Hematopoietic multipotent progenitor cell treated with erythropoietin and hydrocortisone succinate and interleukin-3 and kit ligand, for 15 days (in vitro differentiated cells): ENCODE results near the gene PPP1R9A.

Experiments
- DNase-seq: peaks from one replicate; pipeline ENCODE4 v3.0.0-alpha.2; 2015; ENCODE audit warnings: low spot score

PPP1R9A gene

DNA sequence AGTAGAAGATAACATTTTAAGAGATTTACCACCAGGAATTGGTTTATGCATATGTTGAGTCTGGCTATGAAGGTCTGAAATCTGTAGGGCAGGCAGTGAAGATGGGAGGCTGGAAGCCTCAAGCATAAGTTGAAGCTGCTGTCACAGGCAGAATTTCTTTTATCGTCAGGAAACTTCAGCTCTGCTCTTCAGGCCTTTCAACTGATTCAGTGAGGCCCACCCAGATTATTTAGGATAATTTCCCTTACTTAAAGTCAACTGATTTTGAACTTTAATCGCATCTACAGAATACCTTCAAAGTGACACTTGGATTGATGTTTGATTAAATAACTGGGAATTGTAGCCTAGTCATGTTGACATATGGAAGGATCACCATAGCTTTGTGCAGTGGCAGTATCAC is 190.5 kb downstream of the PPP1R9A start:
- DNase-seq = no peak

- DNase-seq = no peak
These were observed 191.7 kb downstream of the PPP1R9A start for GRCh38 chr7:95099106-95099505.

DNA sequence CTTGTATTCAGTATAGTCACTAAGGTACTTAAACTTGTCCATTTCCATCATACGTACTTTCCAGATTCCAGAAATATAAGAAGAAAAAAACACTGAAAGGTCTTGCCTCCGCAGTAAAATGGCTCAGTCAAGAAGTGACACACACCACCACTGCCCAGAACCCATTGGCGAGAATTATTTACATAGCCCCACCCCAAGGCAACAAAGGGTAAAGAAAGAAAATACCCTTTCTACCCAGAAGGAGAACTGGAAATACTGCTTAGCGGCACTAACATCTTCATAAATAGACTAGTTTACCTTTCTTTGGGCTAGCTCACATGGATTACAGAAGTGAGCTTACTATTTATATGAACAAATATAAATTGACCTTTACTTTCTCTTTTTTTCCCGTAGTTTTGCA is 194.0 kb downstream of the PPP1R9A start:
- no peak for DNase-seq

- no peak for DNase-seq
These were observed 195.3 kb downstream of the PPP1R9A start for GRCh38 chr7:95102662-95103061.

DNA sequence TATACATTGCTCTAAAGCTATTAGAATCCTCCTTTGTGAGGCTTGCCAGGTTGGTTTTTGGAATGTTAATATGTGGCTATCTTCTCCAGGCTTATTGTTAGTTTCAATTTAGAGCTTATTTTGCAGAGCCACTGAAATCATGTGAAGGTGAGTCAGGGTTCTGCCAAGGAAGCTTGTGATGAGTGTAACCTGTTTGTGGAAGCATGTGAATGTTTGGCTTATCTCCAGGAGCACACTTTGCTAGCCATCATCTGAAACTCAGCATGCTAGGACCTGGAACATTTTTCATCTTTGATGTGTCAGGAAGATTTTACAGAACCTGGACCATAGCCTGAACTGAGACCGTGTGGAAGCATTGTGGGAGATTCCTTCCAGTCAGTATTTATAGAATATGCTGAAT is 197.3 kb downstream of the PPP1R9A start:
- no peak for DNase-seq

- no peak for DNase-seq
These were observed 198.2 kb downstream of the PPP1R9A start for GRCh38 chr7:95105627-95106026.

- DNase-seq = no peak
These were observed 199.0 kb downstream of the PPP1R9A start for GRCh38 chr7:95106401-95106800.

DNA sequence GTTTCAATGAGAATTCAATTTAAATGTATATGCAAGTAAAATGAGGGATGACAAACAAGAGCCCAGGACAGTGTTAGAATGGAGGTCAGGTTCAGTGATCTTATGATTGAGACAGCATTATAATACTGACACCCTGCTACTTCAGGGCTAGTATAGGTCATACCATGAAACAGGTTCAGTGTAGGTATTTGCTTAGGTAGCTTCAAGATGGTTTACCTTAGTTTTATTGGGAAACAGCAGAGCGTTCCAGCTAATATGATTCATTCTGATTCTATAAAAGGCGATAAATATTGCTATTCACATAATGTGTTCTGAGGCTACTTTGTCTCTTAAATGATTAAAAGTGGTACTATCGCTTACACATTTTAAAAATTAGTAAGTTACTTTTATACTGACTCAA is 203.3 kb downstream of the PPP1R9A start:
- no peak for DNase-seq

- no peak for DNase-seq
These were observed 206.2 kb downstream of the PPP1R9A start for GRCh38 chr7:95113590-95113989.

- no peak for DNase-seq
These were observed 218.8 kb downstream of the PPP1R9A start for GRCh38 chr7:95126053-95126709.

DNA sequence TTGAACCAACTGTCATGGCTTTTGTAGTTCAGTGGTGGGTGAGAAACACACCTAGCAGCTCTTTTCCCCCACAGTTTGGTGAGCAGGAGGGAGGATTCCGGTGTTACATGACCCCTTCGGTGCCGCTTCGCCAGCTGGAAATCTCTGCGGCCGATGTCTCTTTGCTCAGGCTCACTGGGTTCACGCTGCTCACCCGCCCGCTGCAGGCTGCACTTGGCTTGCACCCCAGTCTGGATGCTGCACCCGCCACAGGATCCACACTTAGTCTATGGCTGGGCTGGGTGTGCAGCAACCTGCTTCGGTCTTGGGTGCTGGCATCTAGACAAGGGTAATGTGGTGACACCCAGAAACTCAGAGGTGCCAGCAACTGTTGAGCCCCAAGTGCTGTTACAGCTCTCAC is 225.1 kb downstream of the PPP1R9A start:
- DNase-seq = no peak

DNA sequence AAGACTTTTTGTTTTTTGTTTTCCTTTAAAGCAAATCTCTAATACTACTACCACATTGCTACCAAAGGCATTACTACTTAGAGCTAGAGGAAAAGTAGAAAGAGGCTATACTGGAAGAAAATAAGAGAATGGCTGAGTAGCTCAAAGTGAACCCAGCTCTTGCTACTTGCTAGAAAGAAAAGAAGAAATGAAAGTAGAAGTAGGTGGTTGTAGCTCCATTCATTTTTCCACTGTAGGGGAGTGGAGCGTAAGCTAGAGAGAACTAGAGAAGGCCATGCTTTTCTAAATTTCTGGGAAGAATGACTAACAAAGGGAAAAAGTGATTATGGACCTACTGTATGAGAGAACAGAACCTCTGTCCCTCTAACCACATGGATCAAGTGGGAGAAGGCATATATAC is 232.5 kb downstream of the PPP1R9A start:
- no peak for DNase-seq

- DNase-seq = no peak
These were observed 234.4 kb downstream of the PPP1R9A start for GRCh38 chr7:95141755-95142154.

DNA sequence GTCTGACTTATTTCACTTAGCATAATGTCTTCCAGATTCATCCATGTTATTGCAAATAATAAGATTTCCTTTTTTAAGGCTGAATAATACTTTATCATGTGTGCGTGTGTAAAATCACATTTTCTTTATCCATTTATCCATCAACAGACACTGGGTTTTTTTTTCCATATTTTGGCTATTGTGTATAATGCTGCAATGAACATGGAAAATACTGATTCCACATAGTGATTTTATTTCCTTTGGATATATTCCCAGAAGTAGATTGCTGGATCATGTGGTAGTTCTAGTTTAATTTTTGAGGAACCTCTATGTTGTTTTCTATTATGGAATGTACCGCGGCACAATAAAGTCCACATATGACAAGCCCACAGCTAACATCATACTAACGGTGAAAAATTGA is 236.9 kb downstream of the PPP1R9A start:
- DNase-seq = no peak

DNA sequence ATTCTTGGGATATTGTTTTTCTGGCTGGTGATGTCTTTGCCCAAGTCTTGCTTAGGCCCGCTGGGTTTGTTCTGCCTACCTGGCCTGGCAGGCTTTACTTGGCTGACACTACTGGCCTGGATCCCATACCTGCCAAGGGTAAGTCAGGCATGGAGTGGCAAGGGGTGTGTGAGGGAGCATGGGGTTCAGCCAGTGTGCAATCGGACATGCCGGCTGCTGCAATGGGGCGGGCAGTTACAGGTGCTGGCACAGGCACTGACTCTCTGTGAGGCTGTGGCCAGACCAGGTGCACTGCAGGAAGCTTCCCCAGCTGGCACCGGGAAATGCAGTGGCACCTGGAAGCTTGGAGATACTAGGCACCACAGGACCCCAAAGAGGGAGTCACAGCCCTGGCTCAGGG is 248.6 kb downstream of the PPP1R9A start:
- DNase-seq = no peak

DNA sequence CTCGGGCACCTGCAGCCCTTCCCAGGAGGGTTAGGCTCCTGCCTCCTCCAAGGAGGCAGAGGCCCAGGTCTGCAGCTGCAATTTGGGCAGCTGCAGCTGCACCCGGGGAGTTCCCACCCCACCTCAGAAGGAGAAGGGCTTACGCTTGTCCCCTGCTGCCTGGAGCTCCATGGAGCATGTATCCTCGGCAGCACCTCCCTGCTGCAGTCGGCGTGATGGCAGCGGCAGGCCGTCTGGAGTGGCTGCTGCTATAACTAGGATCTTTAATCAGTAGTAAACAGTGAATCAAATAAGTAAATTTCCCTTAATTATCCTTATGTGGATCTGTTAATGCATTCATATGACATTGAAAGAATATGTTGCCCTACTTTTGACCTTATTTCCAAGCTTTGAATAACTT is 250.0 kb downstream of the PPP1R9A start:
- DNase-seq = no peak

DNA sequence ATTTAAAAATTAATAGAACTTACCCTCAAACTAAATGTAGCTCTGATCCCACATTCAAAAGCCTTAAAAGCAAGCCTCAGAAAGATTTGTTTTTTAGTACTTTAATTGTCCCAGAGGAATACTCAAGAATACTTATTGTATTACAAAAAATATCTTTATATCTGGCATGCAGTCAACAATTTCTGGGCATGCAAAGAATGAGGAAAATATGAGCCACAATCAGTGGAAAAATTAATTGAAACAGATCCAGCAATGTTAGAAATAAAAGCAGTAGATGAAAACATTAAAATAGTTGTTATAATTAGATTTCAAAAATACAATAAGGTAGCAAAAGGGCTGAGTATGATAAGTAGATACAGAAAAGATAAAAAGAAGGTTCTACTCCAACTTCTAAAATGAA is 262.3 kb downstream of the PPP1R9A start:
- no peak for DNase-seq

GRCh38 chr7:95172420-95172819 is 265.0 kb downstream of the PPP1R9A start:
- DNase-seq = no peak

DNA sequence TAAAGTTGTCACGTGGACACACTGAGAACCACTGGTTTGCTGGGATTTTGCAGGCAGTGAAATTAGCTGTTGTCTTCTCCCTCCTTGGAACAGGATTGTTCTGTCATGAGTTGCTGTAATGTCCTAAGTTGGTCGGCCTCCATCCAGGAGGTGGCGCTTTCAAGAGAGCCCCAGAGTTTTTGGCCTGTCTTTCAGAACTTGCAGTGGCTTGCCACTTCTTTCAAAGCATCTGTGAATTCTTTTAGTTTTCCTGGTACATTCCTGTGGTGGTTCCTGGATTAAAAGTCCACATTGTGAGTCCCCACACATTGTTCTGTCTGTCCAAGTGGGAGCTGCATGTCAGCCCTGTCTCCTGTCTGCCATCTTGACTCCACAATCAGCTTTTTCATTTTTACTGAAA is 283.1 kb downstream of the PPP1R9A start:
- DNase-seq = no peak

GRCh38 chr7:95191795-95192194 is 284.4 kb downstream of the PPP1R9A start:
- DNase-seq = no peak

DNA sequence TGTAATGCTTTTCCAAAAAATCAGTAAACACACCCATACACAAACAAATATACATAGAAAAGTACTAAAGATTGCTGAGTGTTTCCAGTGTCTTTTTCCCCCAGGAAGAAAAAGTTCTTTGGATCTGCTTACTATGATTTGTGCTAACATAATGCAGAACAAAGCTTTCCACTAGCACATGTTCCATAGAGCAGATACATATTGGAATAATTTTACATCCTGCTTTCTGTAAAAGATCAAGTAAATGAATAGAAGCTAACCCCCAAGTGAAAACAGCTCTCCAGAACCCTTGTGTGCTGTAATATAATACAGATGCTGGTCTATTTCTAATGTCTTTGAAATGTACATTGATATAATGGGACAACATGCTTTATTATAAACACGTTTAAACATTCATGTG is 291.5 kb downstream of the PPP1R9A start:
- no peak for DNase-seq

- no peak for DNase-seq
These were observed 292.6 kb downstream of the PPP1R9A start for GRCh38 chr7:95199779-95200558.

DNA sequence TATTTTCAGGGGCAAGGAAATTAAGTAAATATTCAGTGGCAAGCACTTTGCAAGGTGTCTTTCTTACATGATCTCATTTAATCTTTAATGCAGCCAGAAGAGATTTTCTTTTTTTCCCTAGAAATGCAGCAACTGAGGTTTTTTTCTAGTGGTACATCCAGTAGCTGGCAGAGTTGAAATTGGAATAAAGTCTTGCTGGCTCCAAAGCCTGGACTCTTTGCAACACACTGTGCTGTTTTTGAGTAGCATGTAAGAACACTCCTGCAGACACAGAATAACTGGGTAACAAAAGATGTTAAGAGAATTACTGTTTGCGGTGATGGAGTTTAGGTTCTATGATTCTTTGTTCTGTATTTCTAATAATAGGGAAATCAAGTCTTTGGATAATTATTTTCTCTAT is 293.3 kb downstream of the PPP1R9A start:
- no peak for DNase-seq

DNA sequence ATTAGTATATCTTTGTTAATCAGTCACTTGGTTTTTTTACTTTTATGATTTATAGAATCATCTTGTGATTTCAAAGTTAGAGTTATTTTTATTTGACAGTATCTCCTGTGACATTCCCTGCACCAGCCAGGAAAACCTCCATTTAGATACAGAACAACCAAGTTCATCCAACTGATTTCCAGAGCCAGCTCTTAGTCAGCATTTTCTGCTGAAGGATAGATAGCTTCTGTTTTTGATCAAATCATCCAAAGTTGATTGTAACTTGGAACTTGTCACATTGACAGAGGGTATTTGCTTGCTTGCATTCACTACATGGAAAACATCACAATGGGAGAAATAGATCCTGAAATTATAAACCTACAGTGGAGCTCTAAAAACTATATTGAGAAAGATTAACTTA is 294.3 kb downstream of the PPP1R9A start:
- DNase-seq = no peak
